H9 (cell line): ENCODE measurements around the gene KRT39. TPM values are rescaled to one million over a fixed set of nuclear protein-coding genes. Genes with fewer than 3 reads are reported as not detected.

ENCODE experiments used
- DNase-seq: peaks from one replicate; pipeline ENCODE4 v3.0.0-alpha.2; 2017
- H2AFZ ChIP-seq: one replicate; pipeline ENCODE4 v1.6.1; 2013; ENCODE audit warnings: mild to moderate bottlenecking, low read length, control low read depth, moderate library complexity
- H2AK5ac ChIP-seq: 2 replicates; pipeline ENCODE4 v1.6.1; 2013; ENCODE audit warnings: low read length, control low read depth, mixed read lengths; ENCODE audit not compliant: insufficient read length
- H2BK120ac ChIP-seq: one replicate; pipeline ENCODE4 v1.6.1; 2013; ENCODE audit warnings: low read depth, mild to moderate bottlenecking, low read length, control low read depth, inconsistent platforms; ENCODE audit not compliant: poor library complexity, severe bottlenecking
- H2BK12ac ChIP-seq: 2 replicates; pipeline ENCODE4 v1.6.1; 2013; ENCODE audit warnings: low read length, control low read depth, mixed read lengths, low read depth; ENCODE audit not compliant: insufficient read length
- H2BK15ac ChIP-seq: 2 replicates; pipeline ENCODE4 v1.6.1; 2013; ENCODE audit warnings: low read depth, low read length, control low read depth
- H2BK20ac ChIP-seq: one replicate; pipeline ENCODE4 v1.6.1; 2013; ENCODE audit warnings: low read depth, mild to moderate bottlenecking, low read length, control low read depth, inconsistent platforms; ENCODE audit not compliant: poor library complexity, severe bottlenecking
- H2BK5ac ChIP-seq: 2 replicates; pipeline ENCODE4 v1.6.1; 2013; ENCODE audit warnings: low read length, control low read depth, mixed read lengths; ENCODE audit not compliant: insufficient read length
- H3K14ac ChIP-seq: 2 replicates; pipeline ENCODE4 v1.6.1; 2013; ENCODE audit warnings: low read length, control low read depth; ENCODE audit not compliant: insufficient read depth
- H3K18ac ChIP-seq: 2 replicates; pipeline ENCODE4 v1.6.1; 2013; ENCODE audit warnings: low read depth, mild to moderate bottlenecking, mixed read lengths, low read length, control low read depth; ENCODE audit not compliant: insufficient read length
- H3K23ac ChIP-seq: 2 replicates; pipeline ENCODE4 v1.6.1; 2013; ENCODE audit warnings: low read length, control low read depth, mixed read lengths, low read depth; ENCODE audit not compliant: insufficient read length
- H3K23me2 ChIP-seq: 2 replicates; pipeline ENCODE4 v1.6.1; 2013; ENCODE audit warnings: low read depth, mild to moderate bottlenecking, mixed read lengths, low read length, control low read depth; ENCODE audit not compliant: insufficient read length, poor library complexity, severe bottlenecking
- H3K27ac ChIP-seq: 2 replicates; pipeline ENCODE4 v1.5.1; 2013; ENCODE audit warnings: low read length, control low read depth, mixed read lengths, low read depth; ENCODE audit not compliant: insufficient read length
- H3K27me3 ChIP-seq: 2 replicates; pipeline ENCODE4 v1.6.1; 2013; ENCODE audit warnings: low read length, control low read depth, inconsistent platforms; ENCODE audit not compliant: insufficient read depth
- H3K4ac ChIP-seq: 2 replicates; pipeline ENCODE4 v1.6.1; 2013; ENCODE audit warnings: low read depth, mild to moderate bottlenecking, control low read depth, inconsistent platforms, low read length, moderate library complexity
- H3K4me1 ChIP-seq: 2 replicates; pipeline ENCODE4 v1.6.1; 2013; ENCODE audit warnings: low read length, control low read depth, inconsistent platforms; ENCODE audit not compliant: insufficient read depth
- H3K4me2 ChIP-seq: 2 replicates; pipeline ENCODE4 v1.6.1; 2013; ENCODE audit warnings: low read length, control low read depth, mixed read lengths; ENCODE audit not compliant: insufficient read length, insufficient read depth
- H3K56ac ChIP-seq: 2 replicates; pipeline ENCODE4 v1.6.1; 2013; ENCODE audit warnings: low read depth, mild to moderate bottlenecking, mixed read lengths, low read length, control low read depth; ENCODE audit not compliant: insufficient read length
- H3K79me1 ChIP-seq: 2 replicates; pipeline ENCODE4 v1.6.1; 2013; ENCODE audit warnings: low read depth, mild to moderate bottlenecking, moderate library complexity, low read length, control low read depth, inconsistent platforms; ENCODE audit not compliant: insufficient read depth, poor library complexity, severe bottlenecking
- H3K79me2 ChIP-seq: 2 replicates; pipeline ENCODE4 v1.6.1; 2013; ENCODE audit warnings: low read length, control low read depth, inconsistent platforms; ENCODE audit not compliant: insufficient read depth
- H3K9ac ChIP-seq: 2 replicates; pipeline ENCODE4 v1.6.1; 2013; ENCODE audit warnings: low read length, control low read depth, mixed read lengths; ENCODE audit not compliant: insufficient read length; ENCODE audit errors: extremely low read depth
- H3K9me3 ChIP-seq: one replicate; pipeline ENCODE4 v1.6.1; 2013; ENCODE audit warnings: low read depth, low read length, inconsistent platforms; ENCODE audit not compliant: control insufficient read depth
- H3T11ph ChIP-seq: one replicate; pipeline ENCODE4 v1.6.1; 2013; ENCODE audit warnings: mild to moderate bottlenecking, low read length, control low read depth, inconsistent platforms
- H4K20me1 ChIP-seq: one replicate; pipeline ENCODE4 v1.6.1; 2013; ENCODE audit not compliant: control insufficient read depth, insufficient read length, insufficient read depth
- H4K5ac ChIP-seq: 2 replicates; pipeline ENCODE4 v1.6.1; 2013; ENCODE audit warnings: low read depth, mild to moderate bottlenecking, mixed read lengths, low read length, control low read depth; ENCODE audit not compliant: insufficient read length
- H4K8ac ChIP-seq: replicated peaks from 2 replicates; pipeline ENCODE4 v1.6.1; 2013; ENCODE audit warnings: low read length, control low read depth, mixed read lengths, low read depth; ENCODE audit not compliant: insufficient read length
- H4K91ac ChIP-seq: 2 replicates; pipeline ENCODE4 v1.6.1; 2013; ENCODE audit warnings: low read depth, mild to moderate bottlenecking, moderate library complexity, mixed read lengths, low read length, control low read depth; ENCODE audit not compliant: insufficient read length
- H3K27ac Mint-ChIP-seq, 3 experiments: 2 replicates in 2 of 3; 3 replicates in 1 of 3; pipeline ENCODE4 v1.8.0; 2020 to 2021; ENCODE audit warnings: mixed read lengths in 3 of 3, mild to moderate bottlenecking in 1 of 3, moderate library complexity in 1 of 3
- H3K27me3 Mint-ChIP-seq: 2 replicates; pipeline ENCODE4 v1.8.0; 2021; ENCODE audit warnings: low read depth, mild to moderate bottlenecking, moderate library complexity, mixed read lengths
- H3K36me3 Mint-ChIP-seq, 3 experiments: 2 replicates in 2 of 3; 3 replicates in 1 of 3; pipeline ENCODE4 v1.8.0; 2020 to 2021; ENCODE audit warnings: low read depth in 3 of 3, mixed read lengths in 3 of 3; ENCODE audit not compliant: insufficient read depth in 1 of 3
- H3K4me1 Mint-ChIP-seq, 2 experiments: 2 replicates each; pipeline ENCODE4 v1.8.0; 2020; ENCODE audit warnings: mixed read lengths in 2 of 2
- H3K4me3 Mint-ChIP-seq, 2 experiments: 2 replicates in 1 of 2; 3 replicates in 1 of 2; pipeline ENCODE4 v1.8.0; 2020 to 2021; ENCODE audit warnings: mild to moderate bottlenecking in 2 of 2, mixed read lengths in 2 of 2, moderate library complexity in 1 of 2
- H3K9me3 Mint-ChIP-seq, 2 experiments: 2 replicates in 1 of 2; 3 replicates in 1 of 2; pipeline ENCODE4 v1.8.0; 2020; ENCODE audit warnings: mild to moderate bottlenecking in 2 of 2, mixed read lengths in 2 of 2, moderate library complexity in 1 of 2
- WGBS: extraction: QIAGEN DNeasy Blood & Tissue Kit; methylation state at CpG from one replicate; pipeline ENCODE4 v1.1.7; 2013; ENCODE audit warnings: missing lambda C conversion rate, low lambda C conversion rate, mixed read lengths; ENCODE audit not compliant: insufficient read length; ENCODE audit errors: extremely low coverage; 5-methylcytosine and 5-hydroxymethylcytosine counted together
- total RNA-seq: library from RNA; stranded (reverse); gene quantifications from 2 replicates; pipeline ENCODE4 v1.2.1, GENCODE V29; 2021
- TF ChIP-seq, protein P1 (sequence below): fragments of 200-600 bp; sonication (generic); conservative IDR thresholded peaks from 3 replicates; pipeline ENCODE4 v1.8.0; 2021; ENCODE audit warnings: antibody characterized with exemption, mild to moderate bottlenecking

Gene KRT39
- total RNA-seq, 1 experiment from 2014 or later, result not detected

DNA sequence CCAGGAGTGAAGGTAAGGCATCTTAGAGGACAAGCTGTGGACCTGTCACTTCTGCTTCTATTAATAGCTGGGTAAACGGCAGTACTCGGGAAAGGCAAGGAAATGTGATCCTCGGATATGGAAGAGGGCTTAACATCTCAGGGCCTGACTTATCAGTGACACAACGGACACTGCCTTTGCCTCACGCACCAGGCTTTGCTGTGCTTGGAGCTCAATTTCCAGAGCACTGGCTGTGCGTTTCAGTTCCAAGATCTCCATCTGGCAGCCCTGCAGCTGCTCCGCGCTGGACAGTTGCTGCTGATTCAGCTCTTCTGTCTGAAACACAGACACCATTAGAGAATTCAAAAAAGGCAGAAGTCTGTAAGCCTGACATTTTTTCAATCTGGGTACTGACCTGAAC is 13.8 kb upstream of the KRT39 start:
- Histone ChIP-seq H3K9ac (no peak overlapping the region), H3K27ac (no peak overlapping the region), H3T11ph (no peak overlapping the region), H3K4me2 (no peak overlapping the region), H3K79me2 (no peaks in the 10 kb centered on the region), H3K79me1 (no peaks in the 10 kb centered on the region), H2BK20ac (no peak overlapping the region), H3K9me3 (no peaks in the 10 kb centered on the region), H2BK120ac (no peak overlapping the region), H3K4me1 (no peaks in the 10 kb centered on the region; the same call in 1 of the 2 replicates), H2AK5ac (no peak overlapping the region), H3K4ac (no peak overlapping the region), H3K23me2 (no peaks in the 10 kb centered on the region), H2BK5ac (no peak overlapping the region), H4K8ac (no peak overlapping the region), H4K5ac (no peak overlapping the region), H3K23ac (no peak overlapping the region), H4K91ac (no peak overlapping the region), H2BK12ac (no peak overlapping the region), H3K56ac (no peak overlapping the region), H3K18ac (no peak overlapping the region), H3K14ac (0 out of 2 replicates have a peak overlapping the region, but pooled peaks have one; percentile 54), H2BK15ac (no peak overlapping the region), H2AFZ (no peak overlapping the region), H3K27me3 (no peaks in the 10 kb centered on the region), H4K20me1 (no peaks in the 10 kb centered on the region)
- no peak overlapping the region for H3K27ac Mint-ChIP-seq
- no peak for DNase-seq
- no CpG with 5 or more reads among the region's 8 CpGs for WGBS
- TF ChIP-seq, protein P1, sequence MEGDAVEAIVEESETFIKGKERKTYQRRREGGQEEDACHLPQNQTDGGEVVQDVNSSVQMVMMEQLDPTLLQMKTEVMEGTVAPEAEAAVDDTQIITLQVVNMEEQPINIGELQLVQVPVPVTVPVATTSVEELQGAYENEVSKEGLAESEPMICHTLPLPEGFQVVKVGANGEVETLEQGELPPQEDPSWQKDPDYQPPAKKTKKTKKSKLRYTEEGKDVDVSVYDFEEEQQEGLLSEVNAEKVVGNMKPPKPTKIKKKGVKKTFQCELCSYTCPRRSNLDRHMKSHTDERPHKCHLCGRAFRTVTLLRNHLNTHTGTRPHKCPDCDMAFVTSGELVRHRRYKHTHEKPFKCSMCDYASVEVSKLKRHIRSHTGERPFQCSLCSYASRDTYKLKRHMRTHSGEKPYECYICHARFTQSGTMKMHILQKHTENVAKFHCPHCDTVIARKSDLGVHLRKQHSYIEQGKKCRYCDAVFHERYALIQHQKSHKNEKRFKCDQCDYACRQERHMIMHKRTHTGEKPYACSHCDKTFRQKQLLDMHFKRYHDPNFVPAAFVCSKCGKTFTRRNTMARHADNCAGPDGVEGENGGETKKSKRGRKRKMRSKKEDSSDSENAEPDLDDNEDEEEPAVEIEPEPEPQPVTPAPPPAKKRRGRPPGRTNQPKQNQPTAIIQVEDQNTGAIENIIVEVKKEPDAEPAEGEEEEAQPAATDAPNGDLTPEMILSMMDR, result no peak
- no peaks in the 10 kb centered on the region for H3K9me3 Mint-ChIP-seq
- H3K4me1 Mint-ChIP-seq, result peaks cover 11 to 14% of the 10 kb centered on the region in 2 experiments
- H3K27me3 Mint-ChIP-seq, result peaks cover 3% of the 10 kb centered on the region
- H3K4me3 Mint-ChIP-seq, result no peak overlapping the region
- H3K36me3 Mint-ChIP-seq, result no peaks in the 10 kb centered on the region
